ENCODE measurements around the gene PHLPP1. TPM values are rescaled to one million over a fixed set of nuclear protein-coding genes. Genes with fewer than 3 reads are reported as not detected.

PHLPP1 gene
- total and polyA plus RNA-seq, 9 of the 15 experiments (the other 6 are each of a cell fraction or from before 2014, with no cell fraction given): 0.56 to 9.0 (median 4.5) TPM

- TF ChIP-seq CHD7 (IDR thresholded peaks at IDR 0.05; ENCODE audit: low read depth, low read length): no peak
- no peak for TF ChIP-seq ZNF696 (CRISPR knock-in tag; conservative IDR thresholded peaks at IDR 0.05)
- no peak for TF ChIP-seq ZFP30 (CRISPR knock-in tag; IDR thresholded peaks at IDR 0.05; ENCODE audit: borderline replicate concordance)
- no peak for TF ChIP-seq TFAP4 (CRISPR knock-in tag; IDR thresholded peaks at IDR 0.05; ENCODE audit: borderline replicate concordance)
- no peak for TF ChIP-seq FOS (IDR thresholded peaks at IDR 0.05; ENCODE audit: extremely low read depth, insufficient read length)
- TF ChIP-seq MITF (IDR thresholded peaks at IDR 0.05): no peak
- TF ChIP-seq ZFX (CRISPR knock-in tag; IDR thresholded peaks at IDR 0.05): peak; percentile 68
- no peak for TF ChIP-seq SP1 (CRISPR knock-in tag; IDR thresholded peaks at IDR 0.05)
- peak; percentile 68 for TF ChIP-seq RBFOX2 (IDR thresholded peaks at IDR 0.05; ENCODE audit: low read depth, low read length)
- 0 out of 2 replicates have a peak, but pooled peaks have one; percentile 39 for TF ChIP-seq RNF2 (IDR thresholded peaks at IDR 0.05)
- no peak for TF ChIP-seq C11orf30 (IDR thresholded peaks at IDR 0.05; ENCODE audit: low read depth)
- TF ChIP-seq SPI1 (IDR thresholded peaks at IDR 0.05; ENCODE audit: borderline replicate concordance, low read depth, low read length): no peak
- TF ChIP-seq L3MBTL2 (IDR thresholded peaks at IDR 0.05): peak; percentile 93
- no peak for TF ChIP-seq CREB1 (IDR thresholded peaks at IDR 0.05)
- 0 out of 2 replicates have a peak, but pooled peaks have one; percentile 7 for TF ChIP-seq CREB1 (CRISPR knock-in tag; IDR thresholded peaks at IDR 0.05)
Measured at GRCh38 chr18:62715759-62716615, 646 bp downstream of the PHLPP1 start (continued).
